Adrenal gland (tissue), 5 donors: ENCODE measurements around the gene MYBBP1A.

Experiments used
- CTCF ChIP-seq, 6 experiments: fragments of 450-650 bp in 4 of 6; fragments of 200-600 bp in 2 of 6; sonication (generic) in 1 of 6; IDR thresholded peaks; 1 replicate in 5 of 6; 2 replicates in 1 of 6; pipeline versions ENCODE4 v1.5.1 to v1.8.0; 2016 to 2021; ENCODE audit warnings: antibody characterized with exemption in 6 of 6, mild to moderate bottlenecking in 2 of 6, moderate library complexity in 1 of 6
- POLR2A ChIP-seq, 2 donors: fragments of 450-650 bp; IDR thresholded peaks; one replicate each; pipeline ENCODE4 v1.6.1; 2017; ENCODE audit warnings: antibody characterized with exemption in 2 of 2, mild to moderate bottlenecking in 2 of 2, moderate library complexity in 1 of 2
- donor health status: DM: no; HTN: no; CAD: no.

GRCh38 chr17:4579678-4580077, 24.5 kb upstream of the MYBBP1A start:
- TF ChIP-seq POLR2A (IDR thresholded peaks at IDR 0.05) (no peak), CTCF (IDR thresholded peaks at IDR 0.05) (no peak)
